ENCODE data around the gene ZMAT5.

ZMAT5 gene

DNA sequence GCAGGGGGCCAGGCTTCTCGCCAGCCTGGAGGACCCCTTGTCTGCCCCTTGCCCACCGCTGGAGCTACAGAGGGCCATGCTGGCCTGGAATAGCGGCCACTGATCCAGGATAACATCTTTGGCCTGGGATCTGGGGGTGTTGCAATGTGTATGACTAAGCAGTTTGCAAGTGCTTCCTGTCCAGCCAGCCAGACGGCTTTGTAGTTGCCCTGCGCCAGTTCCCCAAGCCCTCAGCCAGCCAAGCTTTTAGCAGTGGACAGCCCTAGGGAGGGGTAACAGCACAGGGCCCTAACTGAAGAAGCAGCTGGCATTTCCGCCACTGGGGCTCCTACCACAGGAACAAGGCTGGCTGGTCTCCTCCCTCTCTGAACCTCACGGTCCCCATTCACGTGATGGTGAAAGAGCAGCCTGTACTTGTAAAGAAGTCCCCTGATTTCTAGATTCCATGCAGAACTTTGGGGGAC lies 32.4 kb upstream of the ZMAT5 start:
- H3K4me3 ChIP-seq (ENCODE audit: low read depth, low read length), result no peak overlapping the region
- TF ChIP-seq, protein P1, sequence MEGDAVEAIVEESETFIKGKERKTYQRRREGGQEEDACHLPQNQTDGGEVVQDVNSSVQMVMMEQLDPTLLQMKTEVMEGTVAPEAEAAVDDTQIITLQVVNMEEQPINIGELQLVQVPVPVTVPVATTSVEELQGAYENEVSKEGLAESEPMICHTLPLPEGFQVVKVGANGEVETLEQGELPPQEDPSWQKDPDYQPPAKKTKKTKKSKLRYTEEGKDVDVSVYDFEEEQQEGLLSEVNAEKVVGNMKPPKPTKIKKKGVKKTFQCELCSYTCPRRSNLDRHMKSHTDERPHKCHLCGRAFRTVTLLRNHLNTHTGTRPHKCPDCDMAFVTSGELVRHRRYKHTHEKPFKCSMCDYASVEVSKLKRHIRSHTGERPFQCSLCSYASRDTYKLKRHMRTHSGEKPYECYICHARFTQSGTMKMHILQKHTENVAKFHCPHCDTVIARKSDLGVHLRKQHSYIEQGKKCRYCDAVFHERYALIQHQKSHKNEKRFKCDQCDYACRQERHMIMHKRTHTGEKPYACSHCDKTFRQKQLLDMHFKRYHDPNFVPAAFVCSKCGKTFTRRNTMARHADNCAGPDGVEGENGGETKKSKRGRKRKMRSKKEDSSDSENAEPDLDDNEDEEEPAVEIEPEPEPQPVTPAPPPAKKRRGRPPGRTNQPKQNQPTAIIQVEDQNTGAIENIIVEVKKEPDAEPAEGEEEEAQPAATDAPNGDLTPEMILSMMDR (IDR thresholded peaks at IDR 0.05; ENCODE audit: borderline replicate concordance, insufficient read depth, low read depth, low read length), result no peak

DNA sequence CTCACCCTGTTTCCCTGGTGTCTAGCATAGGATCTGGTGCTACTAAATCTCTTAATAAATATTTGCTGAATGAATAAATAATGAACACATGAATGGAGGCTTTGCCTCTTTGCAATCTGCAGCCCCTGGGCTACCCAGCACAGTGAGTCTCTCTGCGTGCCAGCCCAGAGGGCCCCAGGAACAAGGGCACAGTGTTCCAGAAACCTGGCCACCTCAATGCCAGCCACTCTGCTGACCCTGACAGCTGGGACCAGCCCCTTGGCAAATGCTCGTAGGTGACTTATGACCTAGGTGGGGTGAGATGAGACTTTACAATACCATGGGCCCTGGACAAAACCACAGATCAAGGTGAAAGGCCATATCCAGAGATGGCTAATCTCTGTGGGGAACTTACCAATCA lies 32.0 kb upstream of the ZMAT5 start:
- TF ChIP-seq, protein P1 (IDR thresholded peaks at IDR 0.05; ENCODE audit: borderline replicate concordance, insufficient read depth, low read depth, low read length), result no peak
- H3K4me3 ChIP-seq (ENCODE audit: low read depth, low read length), result no peak overlapping the region

DNA sequence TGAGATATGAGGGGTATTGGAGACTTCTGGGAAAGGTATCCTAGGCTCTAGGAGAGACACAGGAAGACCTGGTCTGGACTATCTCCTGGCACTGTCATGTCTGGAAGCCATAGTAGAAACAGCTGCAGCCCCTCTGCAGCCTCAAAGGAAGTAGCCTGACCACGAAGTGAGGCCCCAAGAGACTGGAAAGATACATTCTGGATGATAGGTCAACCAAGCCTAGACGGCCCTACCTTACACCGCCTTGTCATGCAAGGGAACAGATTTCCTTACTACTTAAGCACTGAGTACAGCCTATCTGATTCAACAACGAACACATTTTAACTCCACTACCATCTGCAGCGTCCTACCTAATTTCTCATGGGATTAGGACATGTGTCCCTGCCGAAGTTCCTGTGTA lies 31.5 kb upstream of the ZMAT5 start:
- H3K4me3 ChIP-seq (ENCODE audit: low read depth, low read length), result no peak overlapping the region
- TF ChIP-seq, protein P1 (IDR thresholded peaks at IDR 0.05; ENCODE audit: borderline replicate concordance, insufficient read depth, low read depth, low read length), result no peak

DNA sequence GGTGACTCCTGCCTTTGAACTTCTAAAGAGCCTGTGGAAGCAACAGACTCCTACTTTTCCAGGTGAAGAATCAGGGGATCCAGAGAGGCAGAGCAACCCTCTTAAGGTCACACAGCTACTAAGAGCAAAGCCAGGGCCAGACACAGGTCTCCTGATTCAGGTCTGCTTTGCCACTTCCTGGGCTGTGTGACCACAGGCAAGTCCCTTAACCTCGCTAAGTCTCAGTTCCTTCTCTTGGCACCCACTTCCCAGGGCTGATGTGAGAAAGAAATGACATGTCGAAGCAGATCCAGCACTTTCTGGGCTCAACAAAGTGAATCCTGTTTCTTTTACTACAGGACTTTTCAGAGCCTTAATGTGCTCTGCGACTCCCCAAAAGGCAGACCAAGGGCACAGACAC lies 30.5 kb upstream of the ZMAT5 start:
- H3K4me3 ChIP-seq (ENCODE audit: low read depth, low read length), result no peak overlapping the region
- TF ChIP-seq, protein P1 (IDR thresholded peaks at IDR 0.05; ENCODE audit: borderline replicate concordance, insufficient read depth, low read depth, low read length), result no peak

DNA sequence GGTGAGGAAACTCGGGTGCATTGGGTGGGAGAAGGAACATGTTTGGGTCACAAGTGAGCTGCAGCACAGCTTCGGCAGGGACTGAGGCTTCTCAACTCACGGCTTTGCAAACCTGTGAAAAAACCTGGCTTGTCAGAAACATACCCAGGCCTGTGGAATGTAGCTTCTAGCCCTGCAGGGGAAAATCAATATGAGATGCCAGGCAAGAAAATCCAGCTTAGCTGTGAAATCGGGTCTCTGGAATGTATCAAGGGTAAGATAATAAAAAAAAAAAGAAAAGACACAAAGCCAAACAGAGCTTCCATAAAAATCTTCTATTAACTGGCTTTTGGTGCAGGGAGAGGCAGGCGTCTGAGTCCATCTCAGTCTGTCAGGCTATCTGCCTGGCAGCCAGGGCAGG lies 28.9 kb upstream of the ZMAT5 start:
- TF ChIP-seq, protein P1 (IDR thresholded peaks at IDR 0.05; ENCODE audit: borderline replicate concordance, insufficient read depth, low read depth, low read length), result no peak
- H3K4me3 ChIP-seq (ENCODE audit: low read depth, low read length), result no peak overlapping the region

DNA sequence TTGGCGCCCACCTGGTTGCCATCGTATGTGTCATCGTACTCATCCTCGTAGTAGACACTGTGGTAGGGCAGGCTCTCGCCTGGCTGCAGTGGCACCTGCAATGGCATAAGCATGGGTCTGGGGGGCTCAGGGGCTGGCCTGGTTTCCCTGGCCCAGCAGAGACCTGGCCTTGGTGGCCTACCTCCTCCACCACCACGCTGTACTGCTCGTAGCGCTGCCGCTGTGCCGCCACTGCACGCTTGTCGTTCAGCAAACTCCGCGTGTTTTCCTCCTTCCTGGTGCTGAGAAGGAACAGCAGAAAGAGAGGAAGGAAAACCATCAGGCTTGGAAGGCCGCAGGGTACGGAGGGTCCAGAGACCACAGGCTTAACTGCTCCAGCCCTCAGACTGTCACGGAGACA lies 26.6 kb upstream of the ZMAT5 start:
- TF ChIP-seq, protein P1 (IDR thresholded peaks at IDR 0.05; ENCODE audit: borderline replicate concordance, insufficient read depth, low read depth, low read length), result no peak

DNA sequence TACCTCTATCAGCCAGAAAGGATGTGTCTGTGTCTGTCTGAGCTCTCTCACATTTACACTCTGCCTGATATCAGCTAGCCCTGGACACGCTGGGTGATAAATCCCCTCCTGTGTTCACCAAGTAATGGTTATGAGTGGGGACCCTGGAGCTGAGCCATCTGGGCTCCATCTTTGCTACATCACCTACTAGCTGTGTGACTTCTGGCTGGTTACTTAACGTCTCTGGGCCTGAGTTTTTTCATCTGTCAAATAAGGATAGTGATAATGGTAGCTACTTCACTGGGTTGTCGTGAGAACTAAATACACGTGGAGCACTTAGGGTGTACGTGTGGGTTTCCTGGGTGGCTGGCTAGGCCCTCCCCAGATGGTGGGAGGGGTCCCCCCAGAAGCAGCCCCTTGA lies 23.3 kb upstream of the ZMAT5 start:
- H3K4me3 ChIP-seq (ENCODE audit: low read depth, low read length), result no peak overlapping the region
- TF ChIP-seq, protein P1 (IDR thresholded peaks at IDR 0.05; ENCODE audit: borderline replicate concordance, insufficient read depth, low read depth, low read length), result no peak

More for the DNA sequence above, 26.6 kb upstream of the ZMAT5 start:
- H3K4me3 ChIP-seq (ENCODE audit: low read depth, low read length), result no peak overlapping the region
